NCI-H146 treated with DMSO at 0.1 percent for 48 hours (cell line): ENCODE data around the gene SLC15A4.

Experiments
- DNase-seq: peaks from one replicate; lab custom pipeline; 2025; ENCODE audit not compliant: unreplicated experiment; lab: John Stamatoyannopoulos, UW

The SLC15A4 gene

DNA sequence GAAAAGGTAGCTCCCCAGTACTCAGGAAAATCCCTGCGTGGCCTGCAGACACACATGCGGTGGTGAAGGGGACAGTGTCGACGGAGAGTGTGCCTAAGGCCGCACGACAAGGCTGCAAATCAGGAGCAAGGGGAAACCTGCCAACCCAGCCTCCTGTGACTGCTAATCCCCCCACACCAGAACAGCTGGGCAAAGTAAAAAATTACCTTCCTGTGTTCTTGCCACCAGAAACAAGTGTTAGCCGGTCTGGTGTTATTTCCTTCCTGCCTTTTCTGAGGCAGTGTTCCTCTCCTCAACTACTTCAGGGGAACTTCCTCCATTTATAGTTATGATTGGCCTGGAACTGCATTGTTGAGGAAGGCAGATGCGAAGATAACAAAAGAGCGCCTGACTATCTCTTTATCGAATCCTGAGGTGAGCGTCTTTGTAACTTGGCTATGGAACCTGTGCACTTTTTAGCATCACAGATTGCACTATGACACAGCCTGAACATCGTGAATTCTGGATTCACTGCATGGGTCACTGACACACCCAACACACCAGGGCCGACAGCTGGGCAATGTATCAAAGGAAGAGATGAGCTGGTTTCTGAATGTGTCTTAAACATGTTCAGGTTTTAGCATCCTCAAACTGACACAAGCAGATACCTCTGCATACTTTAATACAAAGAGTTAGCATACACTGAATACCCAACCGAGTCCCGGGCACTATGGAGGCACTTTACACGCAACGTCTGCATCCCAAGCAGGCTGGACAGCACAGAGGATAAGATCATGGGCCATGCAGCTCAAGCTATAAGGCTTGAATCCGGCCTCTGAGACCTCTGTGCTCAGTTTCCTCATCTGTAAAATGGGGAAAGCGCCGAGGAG lies 28.9 kb downstream of the SLC15A4 start:
- no peak for DNase-seq

DNA sequence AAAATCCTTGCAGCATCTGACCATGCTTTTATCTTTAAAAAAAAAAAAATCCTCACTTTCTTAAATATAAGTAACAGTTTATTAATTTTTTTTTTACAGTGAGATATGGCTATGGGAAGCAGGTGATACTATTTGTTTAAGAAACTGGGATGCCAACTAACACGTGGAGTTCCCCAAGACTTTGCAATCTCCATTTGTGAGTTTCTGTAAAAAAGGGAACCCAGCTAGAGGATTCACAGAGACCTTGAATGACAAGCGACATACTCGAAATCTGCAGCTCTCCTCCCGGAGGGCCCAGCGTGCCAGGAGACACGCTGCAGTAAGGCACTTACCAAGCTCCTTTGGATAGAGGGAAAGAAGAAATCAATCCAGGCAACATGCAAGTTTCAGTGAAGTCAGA lies 30.1 kb downstream of the SLC15A4 start:
- DNase-seq = no peak

DNA sequence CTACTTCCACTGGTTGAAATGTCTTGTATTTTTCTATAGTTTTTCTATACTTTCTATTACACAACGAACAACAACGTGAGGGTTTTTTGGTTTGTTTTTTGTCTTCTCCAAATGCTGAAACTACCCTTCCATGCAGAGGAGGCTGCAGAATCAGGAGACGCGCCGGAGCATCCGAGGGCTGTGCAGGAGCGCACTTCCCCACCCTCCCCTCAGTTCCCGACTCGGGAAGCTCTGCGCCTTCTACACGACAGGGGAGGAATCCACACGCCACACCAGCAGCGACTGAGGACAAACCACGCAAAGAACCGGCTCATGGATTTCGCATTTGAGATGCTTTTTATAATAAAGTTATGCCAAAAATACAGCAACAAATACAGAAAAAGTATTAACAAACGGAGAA lies 30.9 kb downstream of the SLC15A4 start:
- DNase-seq = no peak

DNA sequence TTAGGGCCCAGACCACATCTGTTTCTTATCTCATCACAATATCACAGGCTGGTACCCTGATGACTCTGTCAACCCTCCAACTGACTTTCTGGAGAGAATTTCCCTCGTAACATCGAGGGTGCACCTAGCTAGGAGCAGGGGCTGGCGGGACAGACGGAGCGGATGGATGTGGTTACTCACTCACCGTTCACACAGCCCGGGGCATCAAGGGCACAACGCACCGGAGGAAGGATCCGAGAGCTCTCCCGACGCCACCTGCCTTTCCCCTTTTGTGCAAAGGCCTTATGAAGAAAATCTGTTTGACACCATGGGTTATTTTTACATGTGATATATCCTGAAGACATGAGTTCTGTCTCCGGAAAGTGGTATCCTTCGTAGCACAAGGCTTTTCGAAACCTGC lies 31.4 kb downstream of the SLC15A4 start:
- DNase-seq = no peak

DNA sequence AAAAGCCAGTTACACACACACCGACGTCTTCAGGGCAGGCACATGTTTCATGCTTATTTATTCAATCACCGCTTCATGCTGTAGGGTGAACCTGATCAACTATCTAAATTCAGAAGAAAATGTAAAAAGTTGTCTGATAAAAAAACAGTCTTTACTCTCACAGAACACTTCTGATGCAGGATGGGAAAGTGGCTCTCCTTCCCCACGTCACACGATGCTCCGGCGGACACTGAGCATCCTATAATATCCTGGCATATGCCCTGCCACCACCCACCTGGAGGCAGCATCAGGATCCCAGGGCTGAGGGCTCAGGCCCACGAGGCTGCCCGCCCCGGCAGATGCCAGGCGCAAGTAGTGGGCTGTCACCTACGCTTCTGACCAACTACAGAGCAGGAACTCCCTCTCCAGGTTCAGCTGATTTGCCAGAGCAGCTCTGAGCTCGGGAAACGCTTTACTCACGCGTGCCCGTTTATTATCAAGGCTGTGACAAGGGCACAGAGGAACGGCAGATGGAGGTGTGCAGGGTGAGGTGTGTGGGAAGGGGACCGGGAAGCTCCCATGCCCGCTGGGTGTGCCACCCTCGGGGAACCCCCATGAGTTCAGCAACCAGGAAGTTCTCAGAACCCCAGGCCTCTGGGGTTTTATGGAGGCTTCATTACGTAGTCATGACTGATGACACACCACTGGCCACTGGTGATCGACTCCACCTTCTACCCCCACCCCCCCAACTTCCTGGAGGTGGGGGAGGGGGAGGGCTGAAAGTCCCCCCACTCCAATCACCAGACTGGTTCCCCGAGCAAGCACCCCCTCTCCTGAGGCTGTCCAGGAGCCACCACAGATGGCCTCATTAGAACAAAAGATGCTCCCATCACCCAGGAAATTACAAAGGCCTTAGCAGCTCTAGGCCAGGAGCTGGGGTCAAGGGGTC lies 32.1 kb downstream of the SLC15A4 start:
- no peak for DNase-seq

DNA sequence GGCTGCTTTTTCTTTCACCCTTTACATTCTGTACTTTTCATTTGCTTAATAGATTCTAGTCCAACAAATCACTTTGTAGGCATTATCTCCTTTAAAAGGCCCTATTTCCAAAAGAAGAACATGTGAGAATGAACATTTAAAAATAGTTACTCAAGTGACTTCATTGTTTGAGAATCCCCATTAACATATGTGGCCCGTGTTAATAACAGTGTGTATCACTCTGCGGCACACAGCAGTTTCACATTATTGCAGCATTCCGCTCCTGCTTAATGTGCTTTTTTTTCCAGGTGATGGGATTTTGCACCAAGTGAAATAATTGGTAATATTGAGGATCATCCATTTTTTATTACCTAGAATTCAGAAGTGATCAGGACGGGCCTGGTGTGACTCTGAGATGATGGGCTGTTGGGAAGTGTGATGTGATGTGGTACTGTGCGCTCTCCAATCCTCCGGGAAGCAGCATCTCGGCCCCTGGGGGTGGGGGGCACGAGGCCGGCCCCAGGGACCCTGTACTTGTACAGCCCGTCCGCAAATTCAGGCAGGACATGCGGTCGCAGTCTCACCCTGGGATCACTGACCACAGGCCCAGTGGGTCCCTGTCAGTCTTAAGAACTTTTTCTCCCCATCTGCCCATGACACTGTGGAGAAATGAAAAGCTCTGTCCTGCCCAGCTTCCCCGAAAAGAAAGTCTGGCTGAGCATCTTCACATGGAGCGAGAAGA lies 32.9 kb downstream of the SLC15A4 start:
- DNase-seq = no peak

DNA sequence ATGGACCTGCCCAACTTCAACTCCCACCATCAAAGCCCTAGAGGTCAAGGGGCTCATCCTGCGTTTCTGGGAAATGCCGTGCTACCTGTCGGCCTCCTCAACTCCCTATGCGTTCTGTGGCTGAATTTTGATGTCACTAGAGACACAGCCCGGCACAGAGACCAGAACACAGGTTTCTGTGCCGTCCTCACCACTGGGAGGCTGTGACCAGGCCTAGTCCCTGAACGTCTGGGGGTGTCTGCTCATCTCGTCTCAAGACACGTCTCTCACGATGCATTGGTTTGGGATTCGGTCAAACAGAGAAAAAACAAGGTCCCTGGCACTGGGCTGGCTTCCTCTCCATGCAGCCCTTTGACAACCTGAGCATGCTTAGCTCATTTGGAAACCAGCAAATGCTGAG lies 33.5 kb downstream of the SLC15A4 start:
- no peak for DNase-seq

DNA sequence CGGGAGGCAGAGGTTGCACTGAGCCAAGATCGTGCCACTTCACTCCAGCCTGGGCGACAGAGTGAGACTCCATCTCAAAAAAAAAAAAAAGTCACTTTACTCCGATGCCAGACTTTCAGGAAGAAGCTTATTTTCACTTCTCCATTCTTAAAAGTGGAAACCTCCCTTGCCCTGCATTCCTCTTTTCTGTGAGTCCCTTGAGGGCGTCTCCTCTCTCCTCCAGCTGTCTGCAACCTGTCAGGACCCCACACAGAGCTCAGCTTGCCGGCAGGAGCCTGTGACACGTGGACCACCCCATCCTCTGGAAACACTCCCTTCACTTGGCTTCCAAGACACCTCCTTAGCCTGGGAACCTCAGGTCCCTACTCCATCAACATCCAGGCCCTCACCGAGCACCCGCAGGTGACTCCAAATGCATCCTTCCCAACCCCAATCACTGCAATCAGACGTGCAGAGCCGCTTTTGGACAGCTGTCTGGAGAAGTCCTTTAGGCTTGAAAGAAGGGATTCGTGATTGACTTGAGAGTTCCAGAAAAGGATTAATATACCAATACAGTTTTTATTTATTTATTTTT lies 34.3 kb downstream of the SLC15A4 start:
- no peak for DNase-seq

DNA sequence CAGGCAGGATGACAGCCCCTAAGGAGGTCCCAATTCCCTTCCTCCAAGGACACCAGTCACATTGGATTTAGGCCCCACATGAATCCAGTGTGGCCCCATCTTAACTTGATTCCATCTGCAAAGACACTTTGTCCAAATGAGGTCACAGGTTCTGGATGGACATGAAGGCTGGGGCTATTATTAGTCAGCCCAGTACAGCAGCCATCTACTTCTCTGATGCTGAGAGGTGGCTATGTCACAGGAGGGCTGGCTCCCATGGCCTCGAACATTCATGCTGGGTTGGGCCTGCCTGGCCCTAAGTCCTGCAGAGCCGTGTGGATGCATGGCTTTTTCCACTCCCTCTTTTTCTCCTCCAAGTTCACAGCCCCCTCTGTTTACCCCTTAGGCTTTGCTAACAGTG lies 35.9 kb downstream of the SLC15A4 start:
- DNase-seq = no peak

DNA sequence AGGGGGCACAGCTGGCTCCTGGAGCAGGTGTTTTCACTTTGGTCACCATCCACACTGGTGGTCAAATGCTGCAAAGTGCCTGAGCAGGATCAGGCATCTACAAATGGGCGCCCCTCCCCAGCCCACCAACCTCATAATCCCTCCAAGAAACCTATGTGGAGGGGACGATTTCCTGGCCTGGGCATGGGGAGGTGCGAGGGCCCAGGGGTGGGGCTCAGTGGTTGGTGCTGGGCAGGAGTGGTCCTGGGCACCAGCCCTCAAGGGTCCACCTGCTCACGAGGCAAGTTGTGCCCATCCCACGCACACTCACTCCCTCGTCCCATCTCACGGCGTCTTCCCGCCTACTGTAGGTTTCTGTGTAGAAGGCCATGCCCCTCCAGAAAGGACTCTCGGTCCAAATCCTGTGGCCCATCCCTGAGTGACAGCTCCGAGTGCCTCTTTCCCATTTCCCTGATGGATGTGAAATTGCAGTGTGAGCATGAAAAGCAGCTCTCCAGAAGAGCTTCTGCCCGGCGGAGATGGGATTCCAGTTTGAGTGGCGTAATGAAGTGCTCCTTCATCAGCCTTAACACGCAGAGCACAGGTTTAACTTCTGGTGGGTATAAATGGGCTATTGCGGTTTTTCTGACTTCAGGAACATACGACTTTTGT lies 36.9 kb downstream of the SLC15A4 start:
- no peak for DNase-seq

DNA sequence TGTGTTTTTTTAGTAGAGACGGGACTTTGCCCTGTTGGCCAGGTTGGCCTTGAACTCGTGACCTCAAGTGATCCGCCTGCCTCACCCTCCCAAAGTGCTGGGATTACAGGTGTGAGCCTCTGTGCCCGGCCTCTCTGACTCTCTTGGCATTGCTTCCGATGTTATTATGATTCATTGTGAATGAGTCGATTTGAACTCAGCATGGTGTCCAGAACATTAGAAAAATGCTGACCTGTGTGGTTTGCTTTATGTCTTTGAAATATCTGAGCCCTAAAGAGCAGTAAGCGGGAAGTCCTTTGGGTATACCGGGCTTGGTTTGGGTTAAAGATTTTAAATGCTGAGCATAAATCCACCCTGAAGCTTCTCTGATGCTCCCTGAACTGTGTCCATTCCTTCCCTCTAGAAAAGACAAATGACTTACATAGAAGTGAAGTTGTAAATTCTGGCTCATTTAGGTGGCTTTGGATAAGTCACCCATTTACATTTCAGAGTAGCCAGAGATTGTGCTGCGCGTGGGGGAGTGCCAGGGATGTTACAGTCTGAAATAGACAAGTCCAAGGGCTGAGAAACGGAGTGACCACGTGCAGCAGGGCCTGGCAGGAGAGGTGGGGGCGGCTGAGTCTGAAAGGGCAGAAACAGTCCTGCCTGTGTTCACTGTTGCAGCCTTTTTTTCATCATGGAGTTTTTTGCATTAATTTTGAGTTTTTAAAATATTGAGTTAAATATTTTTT lies 39.6 kb downstream of the SLC15A4 start:
- no peak for DNase-seq

DNA sequence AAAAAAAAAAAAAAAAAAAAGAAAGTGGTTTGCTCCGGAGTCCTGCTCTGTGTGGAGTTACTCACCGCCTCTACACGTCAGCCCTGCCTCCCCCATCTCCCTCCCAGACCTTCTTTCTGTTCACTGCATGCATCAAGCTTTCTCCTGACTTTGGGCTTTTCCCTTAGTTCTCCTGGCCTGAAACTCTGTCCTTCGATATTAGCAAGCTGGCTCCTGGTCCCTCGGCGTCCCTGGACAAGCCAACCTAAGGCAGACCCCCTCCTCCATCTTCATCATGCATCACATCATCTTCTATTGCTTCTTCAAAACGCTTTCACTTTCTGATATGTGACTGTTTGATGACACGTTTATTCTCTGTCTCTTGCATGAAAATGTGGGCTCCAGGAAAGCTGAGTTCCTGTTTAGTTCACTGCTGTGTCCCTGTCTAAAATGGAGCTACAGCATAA lies 40.6 kb downstream of the SLC15A4 start:
- no peak for DNase-seq

DNA sequence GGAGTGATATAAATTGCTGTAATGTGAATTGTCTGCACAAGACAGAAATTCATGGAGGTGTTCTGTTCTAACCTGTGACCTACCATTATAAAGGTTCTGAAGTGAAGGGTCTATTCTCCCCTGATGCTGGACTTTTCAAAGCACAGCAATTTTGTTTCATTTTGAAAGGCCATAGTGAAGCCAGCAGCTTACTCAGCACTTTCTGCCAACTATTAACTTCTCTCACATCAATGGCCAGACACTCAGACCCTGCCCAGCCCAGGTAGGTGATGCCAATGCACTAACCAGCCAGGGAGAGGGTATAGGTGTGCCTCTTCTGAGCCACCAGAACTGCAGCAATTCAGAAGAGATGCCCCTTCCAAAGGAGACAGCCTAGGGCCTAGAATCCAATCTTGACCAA lies 43.9 kb downstream of the SLC15A4 start:
- DNase-seq = no peak

DNA sequence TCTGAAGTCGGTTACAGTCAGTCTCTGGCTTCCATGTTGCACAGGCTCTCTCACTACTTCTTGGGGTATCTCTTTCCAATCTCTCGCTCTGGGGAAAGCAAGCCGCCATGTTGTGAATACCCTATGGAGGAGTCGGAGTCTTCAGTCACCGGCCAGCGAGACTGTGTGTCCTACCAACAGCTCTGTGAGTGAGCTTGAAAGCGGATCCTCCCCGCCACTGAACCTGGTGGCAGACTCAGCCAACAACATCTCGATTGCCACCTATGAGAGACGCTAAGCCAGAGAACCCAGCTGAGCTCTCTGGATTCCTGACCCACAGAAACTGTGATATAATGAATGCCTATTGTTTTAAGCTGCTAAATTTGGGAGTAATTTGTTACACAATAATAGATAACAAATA lies 51.5 kb downstream of the SLC15A4 start:
- DNase-seq = no peak

DNA sequence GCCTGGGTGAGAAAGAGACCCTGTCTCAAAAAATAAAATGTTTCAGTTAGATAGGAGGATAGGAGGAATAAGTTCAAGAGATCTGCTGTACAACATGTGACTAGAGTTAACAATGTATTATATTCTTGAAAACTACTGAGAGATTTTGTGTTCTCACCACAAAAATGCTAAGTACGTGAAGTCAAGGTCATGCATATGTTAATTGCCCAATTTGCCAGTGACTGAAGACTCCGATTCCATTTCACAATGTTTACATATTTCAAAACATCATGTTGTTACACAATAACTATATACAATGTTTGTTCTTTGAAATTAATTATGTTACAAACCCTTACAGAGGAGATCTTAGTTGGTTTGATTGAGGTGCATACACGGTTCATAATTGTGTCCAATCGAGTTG lies 52.1 kb downstream of the SLC15A4 start:
- no peak for DNase-seq

DNA sequence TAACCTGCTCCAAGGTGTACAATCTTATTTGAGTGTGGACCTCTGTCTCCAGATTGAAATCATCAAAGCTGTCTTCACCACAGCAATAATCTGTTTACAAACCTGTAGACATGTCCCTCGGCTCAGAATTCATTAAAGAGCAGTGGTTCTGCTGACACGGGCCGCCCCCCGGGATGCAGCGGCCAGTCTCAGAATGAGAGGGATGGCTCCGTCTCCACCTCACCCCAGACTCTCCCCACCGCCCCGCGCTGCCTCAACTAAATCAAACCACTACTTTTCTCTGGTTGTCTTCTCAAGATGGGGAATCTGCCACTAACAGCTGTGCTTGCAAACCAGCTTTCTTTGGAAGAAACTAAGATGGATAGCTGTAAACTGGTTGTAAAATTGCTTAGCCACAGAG lies 56.2 kb downstream of the SLC15A4 start:
- DNase-seq = no peak

DNA sequence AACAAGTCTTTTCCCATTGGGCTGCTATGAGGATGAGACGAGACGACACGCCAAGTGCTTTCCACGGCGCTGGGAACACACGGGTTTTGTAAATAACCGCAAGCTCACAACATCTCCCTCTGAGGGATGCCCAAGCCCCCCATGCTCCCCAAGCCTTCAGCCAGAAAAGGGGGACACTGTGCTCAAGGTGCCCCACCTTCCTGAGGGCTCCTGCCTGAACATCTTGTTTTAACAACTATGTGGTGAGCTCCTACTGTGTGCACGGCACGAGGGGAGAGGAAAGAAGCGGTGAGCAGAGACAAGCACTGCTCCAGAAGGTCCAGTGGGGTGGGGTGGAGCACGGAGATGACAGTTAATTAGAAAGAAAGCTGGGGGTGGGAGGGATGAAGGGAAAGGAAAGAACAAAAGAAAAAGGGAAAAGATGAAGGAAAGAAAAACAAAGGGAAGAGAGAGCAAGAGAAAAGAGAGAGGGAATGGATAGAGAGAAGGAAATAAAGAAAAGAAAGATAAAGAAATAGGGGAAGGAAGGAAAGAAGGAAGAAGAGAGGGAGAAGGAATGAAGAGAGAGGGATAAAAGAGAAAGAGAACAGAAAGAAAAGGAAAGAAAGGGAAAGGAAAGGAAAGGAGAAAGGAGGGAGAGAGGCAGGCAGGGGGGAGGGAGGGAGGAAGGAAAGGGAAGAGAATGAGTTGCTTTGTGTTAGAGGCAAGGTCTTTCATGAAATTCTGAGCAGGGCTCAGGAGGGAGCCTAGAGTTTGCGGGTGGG lies 56.8 kb downstream of the SLC15A4 start:
- DNase-seq = no peak

DNA sequence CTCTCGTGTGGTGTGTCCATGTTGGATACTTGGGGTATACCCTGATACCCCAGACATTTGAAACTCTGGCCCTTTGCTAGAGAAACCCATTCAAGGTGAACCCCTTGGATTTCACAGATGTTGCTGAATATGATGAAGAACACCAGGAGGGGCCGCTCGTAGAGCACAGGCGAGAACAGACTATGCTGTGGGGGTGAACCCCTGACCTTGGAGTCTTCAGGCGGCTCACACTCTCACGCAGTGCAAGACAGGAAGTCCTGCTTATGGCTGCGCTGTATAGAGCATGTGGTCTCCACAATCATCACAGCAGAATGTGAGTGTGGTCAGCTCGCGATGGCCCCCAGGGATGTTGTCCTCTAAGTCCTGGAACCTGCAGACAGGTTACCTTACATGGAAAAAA lies 60.4 kb downstream of the SLC15A4 start:
- DNase-seq = no peak

DNA sequence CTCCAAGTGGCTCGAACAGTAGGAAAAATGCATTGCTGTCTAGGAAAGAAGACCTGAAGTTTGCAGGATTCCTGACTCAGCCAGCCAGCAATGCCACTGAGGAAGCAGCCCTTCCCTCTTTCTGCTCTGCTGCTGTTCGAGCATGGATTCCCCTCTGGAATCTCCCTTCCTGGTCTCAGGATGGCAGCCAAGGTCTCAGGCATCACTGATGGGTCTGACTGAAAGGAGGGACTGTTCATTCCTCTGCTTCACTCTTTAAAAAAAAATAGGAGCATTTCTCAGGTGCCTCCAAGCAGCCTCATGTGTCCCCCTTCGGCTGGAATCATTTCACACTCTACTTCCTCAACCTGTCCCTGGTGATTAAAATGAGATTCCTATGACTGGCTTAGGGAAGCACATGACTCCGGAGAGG lies 62.4 kb downstream of the SLC15A4 start:
- DNase-seq = no peak
